Measurements from ENCODE around the gene KDM2A. TPM values are rescaled to one million over a fixed set of nuclear protein-coding genes. Genes with fewer than 3 reads are reported as not detected.

Gene KDM2A
- total and polyA plus RNA-seq, 2 experiments from 2014 or later = 25.0 to 54.1 TPM

DNA sequence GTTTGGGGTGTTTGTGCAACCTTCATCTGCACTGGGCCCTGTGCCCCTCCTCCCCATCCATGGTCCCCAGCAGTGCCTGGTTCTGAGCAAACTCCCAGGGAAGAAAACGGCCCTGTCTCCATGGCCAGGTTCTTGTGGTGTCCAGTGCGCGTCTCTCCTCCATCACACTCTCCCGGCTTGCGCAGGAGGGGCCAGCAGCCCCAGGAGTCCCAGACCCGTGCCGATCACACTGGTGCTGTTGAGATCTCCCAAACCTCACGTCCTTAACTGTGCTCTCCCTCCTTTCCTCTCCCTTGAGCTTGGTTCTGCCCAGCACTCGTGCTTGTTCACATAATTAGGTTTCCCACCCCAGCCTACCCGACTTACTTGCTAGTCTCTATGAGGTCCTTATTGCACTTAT, 136.3 kb downstream of the KDM2A start (continued):
- no peak for TF ChIP-seq CTCF (conservative IDR thresholded peaks at IDR 0.05; ENCODE audit: low read depth in 2 of 2)
- no peak for TF ChIP-seq NANOG (IDR thresholded peaks at IDR 0.05; ENCODE audit: borderline replicate concordance)
- TF ChIP-seq, protein P1, sequence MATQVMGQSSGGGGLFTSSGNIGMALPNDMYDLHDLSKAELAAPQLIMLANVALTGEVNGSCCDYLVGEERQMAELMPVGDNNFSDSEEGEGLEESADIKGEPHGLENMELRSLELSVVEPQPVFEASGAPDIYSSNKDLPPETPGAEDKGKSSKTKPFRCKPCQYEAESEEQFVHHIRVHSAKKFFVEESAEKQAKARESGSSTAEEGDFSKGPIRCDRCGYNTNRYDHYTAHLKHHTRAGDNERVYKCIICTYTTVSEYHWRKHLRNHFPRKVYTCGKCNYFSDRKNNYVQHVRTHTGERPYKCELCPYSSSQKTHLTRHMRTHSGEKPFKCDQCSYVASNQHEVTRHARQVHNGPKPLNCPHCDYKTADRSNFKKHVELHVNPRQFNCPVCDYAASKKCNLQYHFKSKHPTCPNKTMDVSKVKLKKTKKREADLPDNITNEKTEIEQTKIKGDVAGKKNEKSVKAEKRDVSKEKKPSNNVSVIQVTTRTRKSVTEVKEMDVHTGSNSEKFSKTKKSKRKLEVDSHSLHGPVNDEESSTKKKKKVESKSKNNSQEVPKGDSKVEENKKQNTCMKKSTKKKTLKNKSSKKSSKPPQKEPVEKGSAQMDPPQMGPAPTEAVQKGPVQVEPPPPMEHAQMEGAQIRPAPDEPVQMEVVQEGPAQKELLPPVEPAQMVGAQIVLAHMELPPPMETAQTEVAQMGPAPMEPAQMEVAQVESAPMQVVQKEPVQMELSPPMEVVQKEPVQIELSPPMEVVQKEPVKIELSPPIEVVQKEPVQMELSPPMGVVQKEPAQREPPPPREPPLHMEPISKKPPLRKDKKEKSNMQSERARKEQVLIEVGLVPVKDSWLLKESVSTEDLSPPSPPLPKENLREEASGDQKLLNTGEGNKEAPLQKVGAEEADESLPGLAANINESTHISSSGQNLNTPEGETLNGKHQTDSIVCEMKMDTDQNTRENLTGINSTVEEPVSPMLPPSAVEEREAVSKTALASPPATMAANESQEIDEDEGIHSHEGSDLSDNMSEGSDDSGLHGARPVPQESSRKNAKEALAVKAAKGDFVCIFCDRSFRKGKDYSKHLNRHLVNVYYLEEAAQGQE (IDR thresholded peaks at IDR 0.05; ENCODE audit: unreplicated experiment) = no peak
- no peak for TF ChIP-seq JUNB (IDR thresholded peaks at IDR 0.05; ENCODE audit: unreplicated experiment)
- no peak for TF ChIP-seq EZH2phosphoT487 (IDR thresholded peaks at IDR 0.05; ENCODE audit: unreplicated experiment)

- Mint-ChIP-seq H3K27ac (no peak overlapping the region), H3K4me1 (no peaks in the 10 kb centered on the region), H3K27me3 (ENCODE audit: insufficient read depth, low read depth, poor library complexity) (peaks cover 9% of the 10 kb centered on the region), H3K9me3 (no peaks in the 10 kb centered on the region), H3K36me3 (ENCODE audit: low read depth) (peaks cover 65% of the 10 kb centered on the region), H3K4me3 (no peak overlapping the region)
- Histone ChIP-seq H2AFZ (no peak overlapping the region), H3K27me3 (ENCODE audit: insufficient read depth) (no peaks in the 10 kb centered on the region), H3K9me2 (ENCODE audit: insufficient read depth) (no peaks in the 10 kb centered on the region), H3K79me2 (replicated peaks; ENCODE audit: insufficient read depth) (no peaks in the 10 kb centered on the region; the same call in 1 of the 2 replicates), H3K36me3 (ENCODE audit: insufficient read depth) (peaks cover 54% of the 10 kb centered on the region), H3K4me3 (no peak overlapping the region), H3K4me1 (ENCODE audit: insufficient read depth) (no peaks in the 10 kb centered on the region), H3K27ac (ENCODE audit: low read depth) (no peak overlapping the region), H3F3A (replicated peaks; ENCODE audit: low read depth) (peaks cover 31% of the 10 kb centered on the region), H4K20me1 (replicated peaks; ENCODE audit: insufficient read depth) (peaks cover 28% of the 10 kb centered on the region), H3K4me2 (no peak overlapping the region)
- no peak for TF ChIP-seq POLR2AphosphoS5 (IDR thresholded peaks at IDR 0.05; ENCODE audit: low read depth)
- TF ChIP-seq, protein P2, sequence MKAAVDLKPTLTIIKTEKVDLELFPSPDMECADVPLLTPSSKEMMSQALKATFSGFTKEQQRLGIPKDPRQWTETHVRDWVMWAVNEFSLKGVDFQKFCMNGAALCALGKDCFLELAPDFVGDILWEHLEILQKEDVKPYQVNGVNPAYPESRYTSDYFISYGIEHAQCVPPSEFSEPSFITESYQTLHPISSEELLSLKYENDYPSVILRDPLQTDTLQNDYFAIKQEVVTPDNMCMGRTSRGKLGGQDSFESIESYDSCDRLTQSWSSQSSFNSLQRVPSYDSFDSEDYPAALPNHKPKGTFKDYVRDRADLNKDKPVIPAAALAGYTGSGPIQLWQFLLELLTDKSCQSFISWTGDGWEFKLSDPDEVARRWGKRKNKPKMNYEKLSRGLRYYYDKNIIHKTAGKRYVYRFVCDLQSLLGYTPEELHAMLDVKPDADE (IDR thresholded peaks at IDR 0.05) = no peak
- TF ChIP-seq STAT1 (IDR thresholded peaks at IDR 0.05; ENCODE audit: unreplicated experiment) = no peak
- ATAC-seq (no peak), DNase-seq (ENCODE audit: low spot score) (no peak)
These were observed 136.8 kb downstream of the KDM2A start for GRCh38 chr11:67255864-67256263.

Measured in GM23338 (cell line).